Endothelial cell of umbilical vein (primary cell): Measurements from ENCODE around the gene MRTFA. TPM values are rescaled to one million over a fixed set of nuclear protein-coding genes. Genes with fewer than 3 reads are reported as not detected.

ENCODE experiments used
- BruUV-seq: library from RNA; stranded (reverse); fragments of 400-500 nt; replicated peaks from 2 replicates; lab custom pipeline; 2021; lab: Mats Ljungman, UMichigan
- CTCF ChIA-PET: fragments of 300-600, 350-600 bp; sonication (Branson Sonifier 250); formaldehyde crosslinking; loops from one replicate; lab custom pipeline; 2021; ENCODE audit warnings: antibody characterized with exemption, inconsistent platforms; lab: Charles Lee
- POLR2A ChIA-PET: fragments of 300-600, 350-600 bp; sonication (Branson Sonifier 250); formaldehyde crosslinking; loops from one replicate; lab custom pipeline; 2021; ENCODE audit warnings: antibody characterized with exemption, inconsistent platforms; lab: Charles Lee
- DNase-seq: peaks from one replicate; pipeline ENCODE4 v3.0.0-alpha.2; 2011; ENCODE audit warnings: low read depth, low spot score
- FAIRE-seq: peaks from 2 replicates; lab custom pipeline; 2011; peaks lifted over from hg19 to GRCh38; lab: Jason Lieb, UNC
- H2AFZ ChIP-seq: 2 replicates; pipeline ENCODE4 v1.6.0; 2012; ENCODE audit warnings: low read depth, low read length, control low read depth, inconsistent platforms
- H3K27ac ChIP-seq: 2 replicates; pipeline ENCODE4 v1.5.1; 2011; ENCODE audit warnings: low read depth, mild to moderate bottlenecking, control low read depth, low read length, moderate library complexity; ENCODE audit not compliant: insufficient read depth
- H3K27me3 ChIP-seq, 2 experiments: 2 replicates each; pipeline versions ENCODE4 v1.6.0 to v1.6.1; 2011; ENCODE audit warnings: low read length in 2 of 2, mixed read lengths in 1 of 2; ENCODE audit not compliant: control insufficient read depth in 2 of 2, insufficient read depth in 2 of 2
- H3K36me3 ChIP-seq, 2 experiments: 2 replicates in 1 of 2; 3 replicates in 1 of 2; pipeline ENCODE4 v1.5.1; 2011; ENCODE audit warnings: low read length in 2 of 2, mild to moderate bottlenecking in 1 of 2, moderate library complexity in 1 of 2; ENCODE audit not compliant: control insufficient read depth in 2 of 2, insufficient read depth in 2 of 2; ENCODE audit errors: extremely low read depth in 1 of 2
- H3K4me1 ChIP-seq: 3 replicates; pipeline ENCODE4 v1.5.1; 2011; ENCODE audit warnings: mild to moderate bottlenecking, low read length; ENCODE audit not compliant: control insufficient read depth, insufficient read depth; ENCODE audit errors: extremely low read depth
- H3K4me2 ChIP-seq: 2 replicates; pipeline ENCODE4 v1.6.1; 2011; ENCODE audit warnings: low read length, control low read depth, mixed read lengths; ENCODE audit not compliant: insufficient read depth
- H3K4me3 ChIP-seq, 3 experiments: fragments of 200-600 bp in 1 of 3; sonication (generic), shearing (Covaris generic) in 1 of 3; replicated peaks in 1 of 3; 2 replicates each; pipeline ENCODE4 v1.5.1; 2011 to 2016; ENCODE audit warnings: control low read depth in 3 of 3, low read length in 3 of 3, mild to moderate bottlenecking in 2 of 3, inconsistent platforms in 1 of 3, low read depth in 1 of 3, moderate library complexity in 1 of 3; ENCODE audit not compliant: insufficient read depth in 1 of 3
- H3K79me2 ChIP-seq: 2 replicates; pipeline ENCODE4 v1.6.0; 2012; ENCODE audit warnings: low read length, inconsistent platforms; ENCODE audit not compliant: control insufficient read depth, insufficient read depth
- H3K9ac ChIP-seq: replicated peaks from 2 replicates; pipeline ENCODE3; 2011; ENCODE audit warnings: low read length, control low read depth; ENCODE audit not compliant: insufficient read depth; ENCODE audit errors: extremely low read depth
- H3K9me1 ChIP-seq: replicated peaks from 3 replicates; pipeline ENCODE4 v1.6.0; 2011; ENCODE audit warnings: mild to moderate bottlenecking, low read length; ENCODE audit not compliant: control insufficient read depth, insufficient read depth; ENCODE audit errors: extremely low read depth
- H3K9me3 ChIP-seq: replicated peaks from 2 replicates; pipeline ENCODE4 v1.5.1; 2012; ENCODE audit warnings: low read length, inconsistent platforms; ENCODE audit not compliant: control insufficient read depth, insufficient read depth
- H4K20me1 ChIP-seq: replicated peaks from 2 replicates; pipeline ENCODE3; 2011; ENCODE audit warnings: mild to moderate bottlenecking, low read length; ENCODE audit not compliant: control insufficient read depth, insufficient read depth; ENCODE audit errors: extremely low read depth
- EZH2 ChIP-seq: IDR thresholded peaks from 2 replicates; pipeline ENCODE4 v1.6.1; 2012; ENCODE audit warnings: borderline replicate concordance, low read depth, mild to moderate bottlenecking, moderate library complexity, low read length, inconsistent platforms; ENCODE audit not compliant: severe bottlenecking
- FOS ChIP-seq: IDR thresholded peaks from 2 replicates; pipeline ENCODE4 v1.6.1; 2011; ENCODE audit warnings: mild to moderate bottlenecking, low read length, moderate library complexity, borderline replicate concordance; ENCODE audit not compliant: insufficient read depth
- GATA2 ChIP-seq: IDR thresholded peaks from 2 replicates; pipeline ENCODE4 v1.7.0; 2011; ENCODE audit warnings: low read depth, mild to moderate bottlenecking, moderate library complexity, mixed read lengths, low read length; ENCODE audit not compliant: insufficient read length, insufficient read depth
- JUN ChIP-seq: IDR thresholded peaks from 2 replicates; pipeline ENCODE4 v1.6.1; 2011; ENCODE audit warnings: borderline replicate concordance, low read depth; ENCODE audit not compliant: insufficient read length, insufficient read depth
- MYC ChIP-seq: IDR thresholded peaks from one replicate; pipeline ENCODE4 v1.6.1; 2011; ENCODE audit warnings: mild to moderate bottlenecking, low read depth, low read length
- POLR2A ChIP-seq: IDR thresholded peaks from 2 replicates; pipeline ENCODE4 v1.6.1; 2012; ENCODE audit warnings: low read depth, mild to moderate bottlenecking, control low read depth, low read length
- POLR2AphosphoS5 ChIP-seq: IDR thresholded peaks from 2 replicates; pipeline ENCODE4 v1.6.1; 2012; ENCODE audit warnings: low read depth, mild to moderate bottlenecking, control low read depth, low read length, moderate library complexity; ENCODE audit not compliant: insufficient read depth
- dilution Hi-C: fragments of 300-500 bp; cut with MboI; formaldehyde crosslinking; loops from one replicate; pipeline ENCODE4 v1.15.0; 2019; ENCODE audit warnings: low sequenced_read_pairs; ENCODE audit not compliant: extremely low pct_ligation_motif_present
- intact Hi-C: fragments of 100-400 bp; cut with micrococcal nuclease; formaldehyde crosslinking; loops from one replicate; pipeline ENCODE4 v1.10.0; 2022
- polyA plus RNA-seq, 4 experiments: library from polyadenylated mRNA; depleted of rRNA in 3 of 4; stranded (reverse) in 3 of 4; unstranded in 1 of 4; fragments of >200 nt; gene quantifications; 2 replicates each; pipeline versions ENCODE4 v1.2.1 to v1.2.3, GENCODE V29; 2011 to 2012; ENCODE audit warnings: missing spikeins in 1 of 4
- total RNA-seq: library from RNA; stranded (reverse); gene quantifications from 2 replicates; pipeline ENCODE4 v1.2.3, GENCODE V29; 2021
- TF ChIP-seq, protein P1 (sequence below): IDR thresholded peaks from 2 replicates; pipeline ENCODE4 v1.6.1; 2011; ENCODE audit not compliant: insufficient read depth, insufficient read length
- TF ChIP-seq, protein P2 (sequence below), 2 donors: IDR thresholded peaks; 1 replicate in 1 of 2; 2 replicates in 1 of 2; pipeline ENCODE4 v1.5.1; 2011; ENCODE audit warnings: low read length in 2 of 2, mild to moderate bottlenecking in 2 of 2, moderate library complexity in 2 of 2, control low read depth in 1 of 2, inconsistent platforms in 1 of 2, low read depth in 1 of 2; ENCODE audit not compliant: insufficient read depth in 1 of 2; ENCODE audit errors: extremely low read depth in 1 of 2

Gene MRTFA
- total and polyA plus RNA-seq, 2 donors (not counting 3 experiments of a cell fraction or from before 2014, with no cell fraction given), result 13.6 to 44.1 TPM

DNA sequence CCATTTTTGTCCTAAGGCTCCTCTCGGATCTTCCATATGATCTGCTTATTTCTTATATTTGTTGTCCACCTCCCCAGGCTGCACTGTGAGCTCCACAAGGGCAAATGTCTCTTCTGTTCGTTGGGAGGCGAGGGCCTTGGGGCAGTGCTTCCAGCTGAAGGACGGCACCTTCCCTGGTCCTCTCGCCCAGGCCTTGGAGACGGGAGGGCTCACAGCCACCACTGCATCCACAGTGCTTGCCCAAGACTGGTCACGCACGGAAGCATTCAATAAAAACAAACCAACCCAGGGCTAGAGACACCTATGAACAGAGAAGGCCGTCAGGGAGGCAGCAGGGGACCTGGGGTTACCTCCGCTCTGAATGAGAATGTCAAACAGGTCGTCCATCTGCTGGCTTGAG is 219.9 kb downstream of the MRTFA start:
- Histone ChIP-seq H3K9me3 (no peaks in the 10 kb centered on the region), H4K20me1 (no peaks in the 10 kb centered on the region), H3K9ac (no peak overlapping the region), H3K27me3 (no peaks in the 10 kb centered on the region), H3K9me1 (no peaks in the 10 kb centered on the region), H3K4me2 (no peak overlapping the region), H3K36me3 (peaks cover 2 to 38% of the 10 kb centered on the region in 2 experiments), H2AFZ (no peak overlapping the region), H3K4me1 (no peaks in the 10 kb centered on the region), H3K4me3 (no peak overlapping the region), H3K79me2 (no peaks in the 10 kb centered on the region), H3K27ac (no peak overlapping the region)
- CTCF ChIA-PET, result interaction anchor here (0.6 kb wide), 1 partner anchor 173 kb away, joined by 5 read pairs; no protein-coding TSS in a partner anchor
- POLR2A ChIA-PET, result no interaction called here
- dilution Hi-C loops (no loop called here), intact Hi-C loops (no loop called here)
- no peak for FAIRE-seq
- DNase-seq, result no peak
- no TSS peak for BruUV-seq
- TF ChIP-seq FOS (no peak), POLR2AphosphoS5 (no peak), JUN (no peak), EZH2 (no peak), MYC (no peak)
- TF ChIP-seq, protein P1, sequence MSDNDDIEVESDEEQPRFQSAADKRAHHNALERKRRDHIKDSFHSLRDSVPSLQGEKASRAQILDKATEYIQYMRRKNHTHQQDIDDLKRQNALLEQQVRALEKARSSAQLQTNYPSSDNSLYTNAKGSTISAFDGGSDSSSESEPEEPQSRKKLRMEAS, result no peak

DNA sequence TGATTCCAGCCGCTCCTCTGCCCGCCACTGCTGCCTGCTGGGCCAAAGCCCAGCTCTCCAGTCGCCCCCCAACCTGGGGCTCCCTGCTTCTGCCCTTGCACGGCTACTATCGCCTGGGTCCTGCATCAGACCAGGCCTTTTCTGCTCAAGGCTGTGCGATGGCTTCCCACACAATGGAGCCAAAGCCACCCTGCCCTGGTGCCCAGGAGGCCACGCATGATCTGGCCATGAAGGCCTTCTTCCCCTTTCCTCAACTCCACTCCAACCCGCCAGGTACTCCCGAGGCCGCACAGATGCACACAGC is 220.3 kb downstream of the MRTFA start:
- dilution Hi-C loops, result no loop called here
- no peak for DNase-seq
- TF ChIP-seq, protein P2, sequence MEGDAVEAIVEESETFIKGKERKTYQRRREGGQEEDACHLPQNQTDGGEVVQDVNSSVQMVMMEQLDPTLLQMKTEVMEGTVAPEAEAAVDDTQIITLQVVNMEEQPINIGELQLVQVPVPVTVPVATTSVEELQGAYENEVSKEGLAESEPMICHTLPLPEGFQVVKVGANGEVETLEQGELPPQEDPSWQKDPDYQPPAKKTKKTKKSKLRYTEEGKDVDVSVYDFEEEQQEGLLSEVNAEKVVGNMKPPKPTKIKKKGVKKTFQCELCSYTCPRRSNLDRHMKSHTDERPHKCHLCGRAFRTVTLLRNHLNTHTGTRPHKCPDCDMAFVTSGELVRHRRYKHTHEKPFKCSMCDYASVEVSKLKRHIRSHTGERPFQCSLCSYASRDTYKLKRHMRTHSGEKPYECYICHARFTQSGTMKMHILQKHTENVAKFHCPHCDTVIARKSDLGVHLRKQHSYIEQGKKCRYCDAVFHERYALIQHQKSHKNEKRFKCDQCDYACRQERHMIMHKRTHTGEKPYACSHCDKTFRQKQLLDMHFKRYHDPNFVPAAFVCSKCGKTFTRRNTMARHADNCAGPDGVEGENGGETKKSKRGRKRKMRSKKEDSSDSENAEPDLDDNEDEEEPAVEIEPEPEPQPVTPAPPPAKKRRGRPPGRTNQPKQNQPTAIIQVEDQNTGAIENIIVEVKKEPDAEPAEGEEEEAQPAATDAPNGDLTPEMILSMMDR (IDR thresholded peaks at IDR 0.05; ENCODE audit: extremely low read depth in 1 of 2, insufficient read depth in 1 of 2, low read depth in 1 of 2, low read length in 2 of 2), result no peak
- TF ChIP-seq, protein P1, result no peak
- TF ChIP-seq MYC (no peak), GATA2 (no peak), JUN (no peak), POLR2A (no peak), EZH2 (no peak), FOS (no peak)
- no peak for FAIRE-seq
- Histone ChIP-seq H3K36me3 (peaks cover 2 to 39% of the 10 kb centered on the region in 2 experiments), H3K9me1 (no peaks in the 10 kb centered on the region), H3K27ac (no peak overlapping the region), H3K4me2 (no peak overlapping the region), H3K4me3 (no peak overlapping the region), H2AFZ (no peak overlapping the region), H3K9me3 (no peaks in the 10 kb centered on the region), H3K27me3 (no peaks in the 10 kb centered on the region), H3K79me2 (no peaks in the 10 kb centered on the region), H3K4me1 (no peaks in the 10 kb centered on the region), H4K20me1 (no peaks in the 10 kb centered on the region), H3K9ac (no peak overlapping the region)
- intact Hi-C loops, result no loop called here
- CTCF ChIA-PET, result no interaction called here
- POLR2A ChIA-PET, result no interaction called here
- no TSS peak for BruUV-seq
